HepG2 (cell line): ENCODE data around the gene SH2D1B.

Experiments used
- EP300 ChIP-seq, 3 experiments: sonication (generic) in 1 of 3; formaldehyde crosslinking in 1 of 3; IDR thresholded peaks; 2 replicates each; pipeline versions ENCODE4 v1.5.1 to v1.6.1; 2011 to 2020; ENCODE audit warnings: low read depth in 2 of 3, low read length in 2 of 3, borderline replicate concordance in 1 of 3, improper control_type of control experiment in 1 of 3, mild to moderate bottlenecking in 1 of 3, missing genetic modification reagents in 1 of 3, moderate library complexity in 1 of 3
- NFRKB ChIP-seq: fragments of 450-650 bp; IDR thresholded peaks from 2 replicates; pipeline ENCODE4 v1.6.1; 2017
- POLR2A ChIP-seq, 2 experiments: IDR thresholded peaks; 2 replicates each; pipeline ENCODE4 v1.6.1; 2011; ENCODE audit warnings: low read depth in 2 of 2, low read length in 2 of 2, mild to moderate bottlenecking in 1 of 2, moderate library complexity in 1 of 2; ENCODE audit not compliant: insufficient read depth in 1 of 2
- ZFP1 ChIP-seq: IDR thresholded peaks from 2 replicates; pipeline ENCODE4 v1.6.1; 2016
- TF ChIP-seq, protein P1 (sequence below): sonication (generic); formaldehyde crosslinking; IDR thresholded peaks from 2 replicates; pipeline ENCODE4 v1.5.0; 2020; ENCODE audit warnings: mild to moderate bottlenecking, missing genetic modification reagents, moderate library complexity
- TF ChIP-seq, protein P2 (sequence below), 2 experiments: fragments of 450-650 bp in 1 of 2; sonication (generic) in 1 of 2; formaldehyde crosslinking in 1 of 2; IDR thresholded peaks; 2 replicates each; pipeline versions ENCODE4 v1.6.1 to v1.8.0; 2016 to 2022; ENCODE audit warnings: antibody characterized with exemption in 1 of 2, mild to moderate bottlenecking in 1 of 2, missing genetic modification reagents in 1 of 2

DNA sequence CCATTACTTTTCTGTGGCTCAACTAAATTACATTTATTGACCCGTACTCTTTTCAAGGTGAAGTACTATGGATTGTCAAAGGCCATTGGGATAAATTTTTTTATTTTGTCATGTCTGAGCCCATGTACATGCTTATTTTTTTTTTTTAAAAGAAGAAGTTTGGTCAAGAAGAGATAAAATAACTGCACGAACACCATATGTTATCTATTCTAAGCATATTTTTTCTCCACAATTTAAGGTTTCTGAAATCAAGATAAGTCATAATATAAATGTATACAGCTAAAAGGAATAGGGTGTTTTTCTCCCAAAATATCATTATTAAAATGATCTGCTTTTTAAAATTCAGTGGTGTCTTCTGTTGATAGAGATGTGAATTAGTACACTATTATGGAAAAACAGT, 35.0 kb upstream of the SH2D1B start:
- TF ChIP-seq EP300 (IDR thresholded peaks at IDR 0.05; ENCODE audit: low read depth in 2 of 2, low read length in 2 of 2): no peak
- TF ChIP-seq EP300 (CRISPR knock-in tag; IDR thresholded peaks at IDR 0.05; ENCODE audit: borderline replicate concordance): no peak
- no peak for TF ChIP-seq ZFP1 (CRISPR knock-in tag)
- no peak for TF ChIP-seq NFRKB
- TF ChIP-seq, protein P1, sequence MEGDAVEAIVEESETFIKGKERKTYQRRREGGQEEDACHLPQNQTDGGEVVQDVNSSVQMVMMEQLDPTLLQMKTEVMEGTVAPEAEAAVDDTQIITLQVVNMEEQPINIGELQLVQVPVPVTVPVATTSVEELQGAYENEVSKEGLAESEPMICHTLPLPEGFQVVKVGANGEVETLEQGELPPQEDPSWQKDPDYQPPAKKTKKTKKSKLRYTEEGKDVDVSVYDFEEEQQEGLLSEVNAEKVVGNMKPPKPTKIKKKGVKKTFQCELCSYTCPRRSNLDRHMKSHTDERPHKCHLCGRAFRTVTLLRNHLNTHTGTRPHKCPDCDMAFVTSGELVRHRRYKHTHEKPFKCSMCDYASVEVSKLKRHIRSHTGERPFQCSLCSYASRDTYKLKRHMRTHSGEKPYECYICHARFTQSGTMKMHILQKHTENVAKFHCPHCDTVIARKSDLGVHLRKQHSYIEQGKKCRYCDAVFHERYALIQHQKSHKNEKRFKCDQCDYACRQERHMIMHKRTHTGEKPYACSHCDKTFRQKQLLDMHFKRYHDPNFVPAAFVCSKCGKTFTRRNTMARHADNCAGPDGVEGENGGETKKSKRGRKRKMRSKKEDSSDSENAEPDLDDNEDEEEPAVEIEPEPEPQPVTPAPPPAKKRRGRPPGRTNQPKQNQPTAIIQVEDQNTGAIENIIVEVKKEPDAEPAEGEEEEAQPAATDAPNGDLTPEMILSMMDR (CRISPR knock-in tag): no peak
- TF ChIP-seq POLR2A (IDR thresholded peaks at IDR 0.05; ENCODE audit: insufficient read depth in 1 of 2, low read depth in 2 of 2, low read length in 2 of 2): no peak
- TF ChIP-seq, protein P2, sequence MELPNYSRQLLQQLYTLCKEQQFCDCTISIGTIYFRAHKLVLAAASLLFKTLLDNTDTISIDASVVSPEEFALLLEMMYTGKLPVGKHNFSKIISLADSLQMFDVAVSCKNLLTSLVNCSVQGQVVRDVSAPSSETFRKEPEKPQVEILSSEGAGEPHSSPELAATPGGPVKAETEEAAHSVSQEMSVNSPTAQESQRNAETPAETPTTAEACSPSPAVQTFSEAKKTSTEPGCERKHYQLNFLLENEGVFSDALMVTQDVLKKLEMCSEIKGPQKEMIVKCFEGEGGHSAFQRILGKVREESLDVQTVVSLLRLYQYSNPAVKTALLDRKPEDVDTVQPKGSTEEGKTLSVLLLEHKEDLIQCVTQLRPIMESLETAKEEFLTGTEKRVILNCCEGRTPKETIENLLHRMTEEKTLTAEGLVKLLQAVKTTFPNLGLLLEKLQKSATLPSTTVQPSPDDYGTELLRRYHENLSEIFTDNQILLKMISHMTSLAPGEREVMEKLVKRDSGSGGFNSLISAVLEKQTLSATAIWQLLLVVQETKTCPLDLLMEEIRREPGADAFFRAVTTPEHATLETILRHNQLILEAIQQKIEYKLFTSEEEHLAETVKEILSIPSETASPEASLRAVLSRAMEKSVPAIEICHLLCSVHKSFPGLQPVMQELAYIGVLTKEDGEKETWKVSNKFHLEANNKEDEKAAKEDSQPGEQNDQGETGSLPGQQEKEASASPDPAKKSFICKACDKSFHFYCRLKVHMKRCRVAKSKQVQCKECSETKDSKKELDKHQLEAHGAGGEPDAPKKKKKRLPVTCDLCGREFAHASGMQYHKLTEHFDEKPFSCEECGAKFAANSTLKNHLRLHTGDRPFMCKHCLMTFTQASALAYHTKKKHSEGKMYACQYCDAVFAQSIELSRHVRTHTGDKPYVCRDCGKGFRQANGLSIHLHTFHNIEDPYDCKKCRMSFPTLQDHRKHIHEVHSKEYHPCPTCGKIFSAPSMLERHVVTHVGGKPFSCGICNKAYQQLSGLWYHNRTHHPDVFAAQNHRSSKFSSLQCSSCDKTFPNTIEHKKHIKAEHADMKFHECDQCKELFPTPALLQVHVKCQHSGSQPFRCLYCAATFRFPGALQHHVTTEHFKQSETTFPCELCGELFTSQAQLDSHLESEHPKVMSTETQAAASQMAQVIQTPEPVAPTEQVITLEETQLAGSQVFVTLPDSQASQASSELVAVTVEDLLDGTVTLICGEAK (IDR thresholded peaks at IDR 0.05): no peak
- TF ChIP-seq, protein P2 (CRISPR knock-in tag; IDR thresholded peaks at IDR 0.05): no peak
